GM23338 (cell line): Measurements from ENCODE around the gene PPP1R12A. TPM values are rescaled to one million over a fixed set of nuclear protein-coding genes. Genes with fewer than 3 reads are reported as not detected.

ENCODE experiments used
- ATAC-seq: fragments of 200-7000 bp; cut with Tn5 transposase; 3 replicates; pipeline ENCODE4 v1.9.1; 2020
- DNase-seq: peaks from one replicate; pipeline ENCODE4 v3.0.0-alpha.2; 2015; ENCODE audit warnings: low spot score
- H2AFZ ChIP-seq: fragments of 200-600 bp; sonication (generic); 2 replicates; pipeline ENCODE4 v1.8.0; 2016; ENCODE audit warnings: antibody characterized with exemption, mild to moderate bottlenecking, moderate library complexity
- H3F3A ChIP-seq: fragments of 200-600 bp; sonication (generic); replicated peaks from 2 replicates; pipeline ENCODE4 v1.8.0; 2017; ENCODE audit warnings: antibody characterized with exemption, mixed run types, low read depth
- H3K27ac ChIP-seq: fragments of 200-600 bp; sonication (generic); 2 replicates; pipeline ENCODE4 v1.6.1; 2016; ENCODE audit warnings: low read depth
- H3K27me3 ChIP-seq: fragments of 200-600 bp; sonication (generic); 2 replicates; pipeline ENCODE4 v1.8.0; 2016; ENCODE audit warnings: mild to moderate bottlenecking, mixed run types, moderate library complexity; ENCODE audit not compliant: insufficient read depth
- H3K36me3 ChIP-seq: fragments of 200-600 bp; sonication (generic); 2 replicates; pipeline ENCODE4 v1.8.0; 2016; ENCODE audit warnings: mild to moderate bottlenecking; ENCODE audit not compliant: insufficient read depth
- H3K4me1 ChIP-seq: fragments of 200-600 bp; sonication (generic); 2 replicates; pipeline ENCODE4 v1.8.0; 2016; ENCODE audit warnings: mild to moderate bottlenecking, moderate library complexity; ENCODE audit not compliant: insufficient read depth
- H3K4me2 ChIP-seq: fragments of 200-600 bp; sonication (generic); 2 replicates; pipeline ENCODE4 v1.7.1; 2017; ENCODE audit warnings: mixed run types
- H3K4me3 ChIP-seq: fragments of 200-600 bp; sonication (generic); 2 replicates; pipeline ENCODE4 v1.6.1; 2016; ENCODE audit warnings: mixed run types
- H3K79me2 ChIP-seq: fragments of 200-600 bp; sonication (generic); replicated peaks from 2 replicates; pipeline ENCODE4 v1.8.0; 2017; ENCODE audit warnings: mild to moderate bottlenecking; ENCODE audit not compliant: insufficient read depth
- H3K9me2 ChIP-seq: fragments of 200-600 bp; sonication (generic); 2 replicates; pipeline ENCODE4 v1.8.0; 2017; ENCODE audit not compliant: insufficient read depth
- H4K20me1 ChIP-seq: fragments of 200-600 bp; sonication (generic); replicated peaks from 2 replicates; pipeline ENCODE4 v1.8.0; 2017; ENCODE audit warnings: mild to moderate bottlenecking; ENCODE audit not compliant: insufficient read depth
- H3K27ac Mint-ChIP-seq: 2 replicates; pipeline ENCODE4 v1.8.0; 2020; ENCODE audit warnings: inconsistent platforms, mild to moderate bottlenecking, moderate library complexity, mixed read lengths
- H3K27me3 Mint-ChIP-seq: 3 replicates; pipeline ENCODE4 v1.8.0; 2022; ENCODE audit warnings: low read depth, mild to moderate bottlenecking, moderate library complexity, mixed read lengths, inconsistent platforms; ENCODE audit not compliant: insufficient read depth, poor library complexity
- H3K36me3 Mint-ChIP-seq: 3 replicates; pipeline ENCODE4 v1.8.0; 2021; ENCODE audit warnings: low read depth, mild to moderate bottlenecking, inconsistent platforms, moderate library complexity, mixed read lengths
- H3K4me1 Mint-ChIP-seq: 3 replicates; pipeline ENCODE4 v1.8.0; 2020; ENCODE audit warnings: mild to moderate bottlenecking, inconsistent platforms, mixed read lengths
- H3K4me3 Mint-ChIP-seq: 3 replicates; pipeline ENCODE4 v1.8.0; 2021; ENCODE audit warnings: moderate library complexity, mild to moderate bottlenecking, inconsistent platforms, mixed read lengths
- H3K9me3 Mint-ChIP-seq: 3 replicates; pipeline ENCODE4 v1.8.0; 2020; ENCODE audit warnings: moderate library complexity, mild to moderate bottlenecking, inconsistent platforms, mixed read lengths
- CREB1 ChIP-seq: fragments of 250-450 bp; sonication (Bioruptor Pico); IDR thresholded peaks from 2 replicates; pipeline ENCODE4 v1.5.0; 2020; ENCODE audit warnings: low read depth, mild to moderate bottlenecking, moderate library complexity
- CTCF ChIP-seq, 2 experiments: fragments of 200-600 bp in 1 of 2; sonication (generic) in 1 of 2; conservative IDR thresholded peaks; 2 replicates each; pipeline versions ENCODE4 v1.5.1 to v1.6.1; 2016 to 2017; ENCODE audit warnings: antibody characterized with exemption in 2 of 2, low read depth in 2 of 2, mild to moderate bottlenecking in 2 of 2, moderate library complexity in 1 of 2
- EZH2 ChIP-seq: fragments of 200-600 bp; sonication (generic); IDR thresholded peaks from one replicate; pipeline ENCODE4 v1.8.0; 2017; ENCODE audit warnings: antibody characterized with exemption, mild to moderate bottlenecking, low read depth; ENCODE audit not compliant: unreplicated experiment
- EZH2phosphoT487 ChIP-seq: fragments of 200-600 bp; sonication (generic); IDR thresholded peaks from one replicate; pipeline ENCODE4 v1.8.1; 2018; ENCODE audit warnings: antibody characterized with exemption; ENCODE audit not compliant: unreplicated experiment
- JUNB ChIP-seq: IDR thresholded peaks from one replicate; pipeline ENCODE4 v1.6.1; 2016; ENCODE audit warnings: antibody characterized with exemption; ENCODE audit not compliant: unreplicated experiment
- NANOG ChIP-seq: IDR thresholded peaks from 2 replicates; pipeline ENCODE4 v1.6.1; 2016; ENCODE audit warnings: antibody characterized with exemption, borderline replicate concordance
- POLR2AphosphoS5 ChIP-seq: IDR thresholded peaks from 2 replicates; pipeline ENCODE4 v1.6.1; 2016; ENCODE audit warnings: antibody characterized with exemption, low read depth
- REST ChIP-seq: IDR thresholded peaks from one replicate; pipeline ENCODE4 v1.6.1; 2018; ENCODE audit warnings: antibody characterized with exemption; ENCODE audit not compliant: unreplicated experiment
- STAT1 ChIP-seq: IDR thresholded peaks from one replicate; pipeline ENCODE4 v1.6.1; 2016; ENCODE audit warnings: antibody characterized with exemption; ENCODE audit not compliant: unreplicated experiment
- ZNF114 ChIP-seq: fragments of 250-450 bp; sonication (Bioruptor Pico); IDR thresholded peaks from 2 replicates; pipeline ENCODE4 v1.5.0; 2020; ENCODE audit warnings: mild to moderate bottlenecking, moderate library complexity
- polyA plus RNA-seq: library from polyadenylated mRNA; unstranded; fragments of >200 nt; fragmentation: Nextera tagmentation; extraction: Ambion mirVana; gene quantifications from 2 replicates; pipeline ENCODE4 v1.2.1, GENCODE V29; 2016
- total RNA-seq: library from RNA; depleted of rRNA; stranded (reverse); fragments of >200 nt; shearing (Covaris generic); gene quantifications from 2 replicates; pipeline ENCODE4 v1.2.3, GENCODE V29; 2014
- TF ChIP-seq, protein P1 (sequence below): fragments of 250-450 bp; sonication (Bioruptor Pico); IDR thresholded peaks from 2 replicates; pipeline ENCODE4 v1.5.0; 2020; ENCODE audit warnings: mild to moderate bottlenecking, moderate library complexity

PPP1R12A gene
- total and polyA plus RNA-seq, 2 experiments from 2014 or later, result 91.6 to 146 TPM

DNA sequence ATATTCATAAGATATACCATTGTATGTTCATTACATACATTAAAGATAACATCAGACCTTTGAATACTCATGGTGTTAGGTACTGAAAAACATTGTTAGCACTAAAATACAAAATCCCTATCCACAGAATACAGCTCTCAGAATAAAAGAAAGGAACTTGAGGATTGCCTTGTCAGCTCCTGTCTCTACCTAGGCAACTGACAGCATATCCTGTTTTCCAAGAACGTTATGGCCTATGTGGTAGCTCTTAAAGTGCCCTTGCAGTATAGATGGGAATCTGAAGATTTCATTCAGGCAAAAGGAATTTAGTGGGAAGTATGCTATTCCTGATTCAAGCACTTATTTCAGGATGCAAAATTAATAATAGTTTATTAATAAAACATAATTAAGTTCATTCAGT lies 1.8 kb upstream of the PPP1R12A start (continued):
- no peak for TF ChIP-seq REST
- TF ChIP-seq ZNF114, result no peak
- no peak for TF ChIP-seq EZH2phosphoT487
- no peak for TF ChIP-seq CTCF (conservative IDR thresholded peaks at IDR 0.05; ENCODE audit: low read depth in 2 of 2)
- no peak for TF ChIP-seq NANOG
- no peak for TF ChIP-seq CREB1 (CRISPR knock-in tag)

DNA sequence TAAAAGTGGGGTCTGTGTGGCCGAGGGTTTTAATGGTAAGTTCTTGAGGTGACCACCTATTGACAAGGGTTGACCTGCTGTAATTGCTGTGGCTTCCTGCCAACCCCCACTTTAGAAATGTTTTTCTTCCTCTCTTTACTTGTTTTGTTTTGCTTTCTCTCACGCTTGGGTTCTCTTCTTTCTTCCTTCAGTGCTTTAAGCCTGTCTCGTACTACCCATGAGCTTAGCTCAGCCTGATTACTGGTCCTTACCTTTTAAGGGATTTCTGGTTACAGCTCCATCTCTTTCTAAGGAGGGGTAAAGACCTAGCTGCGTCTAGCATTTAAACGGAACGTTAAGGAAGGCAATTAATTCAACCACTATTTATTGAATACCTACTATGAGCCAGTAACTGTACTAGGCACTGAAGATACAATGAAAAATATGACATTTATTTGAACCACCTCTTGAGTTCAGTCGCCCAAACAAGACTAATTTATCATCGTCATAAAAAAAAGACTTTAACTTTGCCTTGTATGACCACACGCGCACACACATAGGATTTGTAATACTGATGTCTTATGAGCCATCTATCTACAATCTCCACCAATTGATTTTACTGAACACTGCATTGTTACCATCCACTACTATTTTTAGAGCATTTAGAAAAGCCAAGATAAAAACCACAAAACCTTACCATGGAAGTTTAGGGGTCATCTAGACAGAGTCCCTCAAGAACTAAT lies 888 bp upstream of the PPP1R12A start:
- H3K4me3 Mint-ChIP-seq, result peak overlapping the region; percentile 100
- peak overlapping the region; percentile 99 for H3K27ac Mint-ChIP-seq
- no peaks in the 10 kb centered on the region; the same call in 2 of the 3 replicates for H3K36me3 Mint-ChIP-seq
- Histone ChIP-seq H3K4me1 (peaks cover 23% of the 10 kb centered on the region), H3K79me2 (peaks cover 37% of the 10 kb centered on the region), H3K36me3 (no peaks in the 10 kb centered on the region), H3K27ac (peak overlapping the region; percentile 96), H4K20me1 (peaks cover 7% of the 10 kb centered on the region), H2AFZ (peak overlapping the region; percentile 11; the same call in 1 of the 2 replicates), H3K9me2 (no peaks in the 10 kb centered on the region), H3K4me3 (peak overlapping the region; percentile 81), H3K27me3 (no peaks in the 10 kb centered on the region), H3K4me2 (peak overlapping the region; percentile 79), H3F3A (no peaks in the 10 kb centered on the region)
- H3K4me1 Mint-ChIP-seq, result peaks cover 24% of the 10 kb centered on the region; the same call in 2 of the 3 replicates
- ATAC-seq, result peak; percentile 9
- peaks cover 12% of the 10 kb centered on the region for H3K27me3 Mint-ChIP-seq
- H3K9me3 Mint-ChIP-seq, result no peaks in the 10 kb centered on the region; the same call in 2 of the 3 replicates
- peak; percentile 33 for DNase-seq
- TF ChIP-seq STAT1, result no peak
- TF ChIP-seq, protein P1, sequence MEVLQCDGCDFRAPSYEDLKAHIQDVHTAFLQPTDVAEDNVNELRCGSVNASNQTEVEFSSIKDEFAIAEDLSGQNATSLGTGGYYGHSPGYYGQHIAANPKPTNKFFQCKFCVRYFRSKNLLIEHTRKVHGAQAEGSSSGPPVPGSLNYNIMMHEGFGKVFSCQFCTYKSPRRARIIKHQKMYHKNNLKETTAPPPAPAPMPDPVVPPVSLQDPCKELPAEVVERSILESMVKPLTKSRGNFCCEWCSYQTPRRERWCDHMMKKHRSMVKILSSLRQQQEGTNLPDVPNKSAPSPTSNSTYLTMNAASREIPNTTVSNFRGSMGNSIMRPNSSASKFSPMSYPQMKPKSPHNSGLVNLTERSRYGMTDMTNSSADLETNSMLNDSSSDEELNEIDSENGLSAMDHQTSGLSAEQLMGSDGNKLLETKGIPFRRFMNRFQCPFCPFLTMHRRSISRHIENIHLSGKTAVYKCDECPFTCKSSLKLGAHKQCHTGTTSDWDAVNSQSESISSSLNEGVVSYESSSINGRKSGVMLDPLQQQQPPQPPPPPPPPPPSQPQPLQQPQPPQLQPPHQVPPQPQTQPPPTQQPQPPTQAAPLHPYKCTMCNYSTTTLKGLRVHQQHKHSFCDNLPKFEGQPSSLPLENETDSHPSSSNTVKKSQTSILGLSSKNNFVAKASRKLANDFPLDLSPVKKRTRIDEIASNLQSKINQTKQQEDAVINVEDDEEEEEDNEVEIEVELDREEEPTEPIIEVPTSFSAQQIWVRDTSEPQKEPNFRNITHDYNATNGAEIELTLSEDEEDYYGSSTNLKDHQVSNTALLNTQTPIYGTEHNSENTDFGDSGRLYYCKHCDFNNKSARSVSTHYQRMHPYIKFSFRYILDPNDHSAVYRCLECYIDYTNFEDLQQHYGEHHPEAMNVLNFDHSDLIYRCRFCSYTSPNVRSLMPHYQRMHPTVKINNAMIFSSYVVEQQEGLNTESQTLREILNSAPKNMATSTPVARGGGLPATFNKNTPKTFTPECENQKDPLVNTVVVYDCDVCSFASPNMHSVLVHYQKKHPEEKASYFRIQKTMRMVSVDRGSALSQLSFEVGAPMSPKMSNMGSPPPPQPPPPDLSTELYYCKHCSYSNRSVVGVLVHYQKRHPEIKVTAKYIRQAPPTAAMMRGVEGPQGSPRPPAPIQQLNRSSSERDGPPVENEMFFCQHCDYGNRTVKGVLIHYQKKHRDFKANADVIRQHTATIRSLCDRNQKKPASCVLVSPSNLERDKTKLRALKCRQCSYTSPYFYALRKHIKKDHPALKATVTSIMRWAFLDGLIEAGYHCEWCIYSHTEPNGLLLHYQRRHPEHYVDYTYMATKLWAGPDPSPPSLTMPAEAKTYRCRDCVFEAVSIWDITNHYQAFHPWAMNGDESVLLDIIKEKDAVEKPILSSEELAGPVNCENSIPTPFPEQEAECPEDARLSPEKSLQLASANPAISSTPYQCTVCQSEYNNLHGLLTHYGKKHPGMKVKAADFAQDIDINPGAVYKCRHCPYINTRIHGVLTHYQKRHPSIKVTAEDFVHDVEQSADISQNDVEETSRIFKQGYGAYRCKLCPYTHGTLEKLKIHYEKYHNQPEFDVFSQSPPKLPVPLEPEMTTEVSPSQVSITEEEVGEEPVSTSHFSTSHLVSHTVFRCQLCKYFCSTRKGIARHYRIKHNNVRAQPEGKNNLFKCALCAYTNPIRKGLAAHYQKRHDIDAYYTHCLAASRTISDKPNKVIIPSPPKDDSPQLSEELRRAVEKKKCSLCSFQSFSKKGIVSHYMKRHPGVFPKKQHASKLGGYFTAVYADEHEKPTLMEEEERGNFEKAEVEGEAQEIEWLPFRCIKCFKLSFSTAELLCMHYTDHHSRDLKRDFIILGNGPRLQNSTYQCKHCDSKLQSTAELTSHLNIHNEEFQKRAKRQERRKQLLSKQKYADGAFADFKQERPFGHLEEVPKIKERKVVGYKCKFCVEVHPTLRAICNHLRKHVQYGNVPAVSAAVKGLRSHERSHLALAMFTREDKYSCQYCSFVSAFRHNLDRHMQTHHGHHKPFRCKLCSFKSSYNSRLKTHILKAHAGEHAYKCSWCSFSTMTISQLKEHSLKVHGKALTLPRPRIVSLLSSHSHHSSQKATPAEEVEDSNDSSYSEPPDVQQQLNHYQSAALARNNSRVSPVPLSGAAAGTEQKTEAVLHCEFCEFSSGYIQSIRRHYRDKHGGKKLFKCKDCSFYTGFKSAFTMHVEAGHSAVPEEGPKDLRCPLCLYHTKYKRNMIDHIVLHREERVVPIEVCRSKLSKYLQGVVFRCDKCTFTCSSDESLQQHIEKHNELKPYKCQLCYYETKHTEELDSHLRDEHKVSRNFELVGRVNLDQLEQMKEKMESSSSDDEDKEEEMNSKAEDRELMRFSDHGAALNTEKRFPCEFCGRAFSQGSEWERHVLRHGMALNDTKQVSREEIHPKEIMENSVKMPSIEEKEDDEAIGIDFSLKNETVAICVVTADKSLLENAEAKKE (CRISPR knock-in tag), result no peak
- TF ChIP-seq JUNB, result no peak
- TF ChIP-seq POLR2AphosphoS5, result no peak
- TF ChIP-seq EZH2, result no peak
